ENCODE results near the gene CCDC192. TPM values are rescaled to one million over a fixed set of nuclear protein-coding genes. Genes with fewer than 3 reads are reported as not detected.

Gene CCDC192
- total RNA-seq, 1 donor from 2014 or later = not detected

- no peaks in the 10 kb centered on the region for H3K27me3 ChIP-seq
- no peak for TF ChIP-seq CTCF (IDR thresholded peaks at IDR 0.05)
- intact Hi-C loops (cut with DNase I) = no loop called here
- H3K9me3 ChIP-seq = no peaks in the 10 kb centered on the region
- H3K36me3 ChIP-seq = no peaks in the 10 kb centered on the region
- no peaks in the 10 kb centered on the region for H3K4me1 ChIP-seq
- no peak overlapping the region for H3K27ac ChIP-seq
- DNase-seq (ENCODE audit: low spot score in 2 of 2) = no peak
- H3K4me3 ChIP-seq = no peak overlapping the region
Observed at GRCh38 chr5:127987354-127988145, 284.4 kb downstream of the CCDC192 start.

- DNase-seq (ENCODE audit: low spot score in 2 of 2) = no peak
- no peaks in the 10 kb centered on the region for H3K36me3 ChIP-seq
- intact Hi-C loops (cut with DNase I) = no loop called here
- H3K27ac ChIP-seq = no peak overlapping the region
- no peaks in the 10 kb centered on the region for H3K9me3 ChIP-seq
- no peaks in the 10 kb centered on the region for H3K4me1 ChIP-seq
- no peak overlapping the region for H3K4me3 ChIP-seq
- TF ChIP-seq CTCF (IDR thresholded peaks at IDR 0.05) = no peak
- H3K27me3 ChIP-seq = no peaks in the 10 kb centered on the region
Observed at GRCh38 chr5:127988146-127988760, 285.1 kb downstream of the CCDC192 start.

Other genes starting within 250 kb of the CCDC192 start
- gene PRRC1, start 185.8 kb upstream of the CCDC192 start, total RNA-seq = 39.5 TPM
- gene CTXN3, start 54.3 kb upstream of the CCDC192 start, total RNA-seq = not detected

Data from ascending aorta (tissue), 2 donors.